H9 (cell line): ENCODE results near the gene QARS1. TPM values are rescaled to one million over a fixed set of nuclear protein-coding genes. Genes with fewer than 3 reads are reported as not detected.

Experiments
- DNase-seq: peaks from one replicate; pipeline ENCODE4 v3.0.0-alpha.2; 2017
- H2AFZ ChIP-seq: one replicate; pipeline ENCODE4 v1.6.1; 2013; ENCODE audit warnings: mild to moderate bottlenecking, low read length, control low read depth, moderate library complexity
- H2AK5ac ChIP-seq: 2 replicates; pipeline ENCODE4 v1.6.1; 2013; ENCODE audit warnings: low read length, control low read depth, mixed read lengths; ENCODE audit not compliant: insufficient read length
- H2BK120ac ChIP-seq: one replicate; pipeline ENCODE4 v1.6.1; 2013; ENCODE audit warnings: low read depth, mild to moderate bottlenecking, low read length, control low read depth, inconsistent platforms; ENCODE audit not compliant: poor library complexity, severe bottlenecking
- H2BK12ac ChIP-seq: 2 replicates; pipeline ENCODE4 v1.6.1; 2013; ENCODE audit warnings: low read length, control low read depth, mixed read lengths, low read depth; ENCODE audit not compliant: insufficient read length
- H2BK15ac ChIP-seq: 2 replicates; pipeline ENCODE4 v1.6.1; 2013; ENCODE audit warnings: low read depth, low read length, control low read depth
- H2BK20ac ChIP-seq: one replicate; pipeline ENCODE4 v1.6.1; 2013; ENCODE audit warnings: low read depth, mild to moderate bottlenecking, low read length, control low read depth, inconsistent platforms; ENCODE audit not compliant: poor library complexity, severe bottlenecking
- H2BK5ac ChIP-seq: 2 replicates; pipeline ENCODE4 v1.6.1; 2013; ENCODE audit warnings: low read length, control low read depth, mixed read lengths; ENCODE audit not compliant: insufficient read length
- H3K14ac ChIP-seq: 2 replicates; pipeline ENCODE4 v1.6.1; 2013; ENCODE audit warnings: low read length, control low read depth; ENCODE audit not compliant: insufficient read depth
- H3K18ac ChIP-seq: 2 replicates; pipeline ENCODE4 v1.6.1; 2013; ENCODE audit warnings: low read depth, mild to moderate bottlenecking, mixed read lengths, low read length, control low read depth; ENCODE audit not compliant: insufficient read length
- H3K23ac ChIP-seq: 2 replicates; pipeline ENCODE4 v1.6.1; 2013; ENCODE audit warnings: low read length, control low read depth, mixed read lengths, low read depth; ENCODE audit not compliant: insufficient read length
- H3K23me2 ChIP-seq: 2 replicates; pipeline ENCODE4 v1.6.1; 2013; ENCODE audit warnings: low read depth, mild to moderate bottlenecking, mixed read lengths, low read length, control low read depth; ENCODE audit not compliant: insufficient read length, poor library complexity, severe bottlenecking
- H3K27ac ChIP-seq: 2 replicates; pipeline ENCODE4 v1.5.1; 2013; ENCODE audit warnings: low read length, control low read depth, mixed read lengths, low read depth; ENCODE audit not compliant: insufficient read length
- H3K27me3 ChIP-seq: 2 replicates; pipeline ENCODE4 v1.6.1; 2013; ENCODE audit warnings: low read length, control low read depth, inconsistent platforms; ENCODE audit not compliant: insufficient read depth
- H3K4ac ChIP-seq: 2 replicates; pipeline ENCODE4 v1.6.1; 2013; ENCODE audit warnings: low read depth, mild to moderate bottlenecking, control low read depth, inconsistent platforms, low read length, moderate library complexity
- H3K4me1 ChIP-seq: 2 replicates; pipeline ENCODE4 v1.6.1; 2013; ENCODE audit warnings: low read length, control low read depth, inconsistent platforms; ENCODE audit not compliant: insufficient read depth
- H3K4me2 ChIP-seq: 2 replicates; pipeline ENCODE4 v1.6.1; 2013; ENCODE audit warnings: low read length, control low read depth, mixed read lengths; ENCODE audit not compliant: insufficient read length, insufficient read depth
- H3K56ac ChIP-seq: 2 replicates; pipeline ENCODE4 v1.6.1; 2013; ENCODE audit warnings: low read depth, mild to moderate bottlenecking, mixed read lengths, low read length, control low read depth; ENCODE audit not compliant: insufficient read length
- H3K79me1 ChIP-seq: 2 replicates; pipeline ENCODE4 v1.6.1; 2013; ENCODE audit warnings: low read depth, mild to moderate bottlenecking, moderate library complexity, low read length, control low read depth, inconsistent platforms; ENCODE audit not compliant: insufficient read depth, poor library complexity, severe bottlenecking
- H3K79me2 ChIP-seq: 2 replicates; pipeline ENCODE4 v1.6.1; 2013; ENCODE audit warnings: low read length, control low read depth, inconsistent platforms; ENCODE audit not compliant: insufficient read depth
- H3K9ac ChIP-seq: 2 replicates; pipeline ENCODE4 v1.6.1; 2013; ENCODE audit warnings: low read length, control low read depth, mixed read lengths; ENCODE audit not compliant: insufficient read length; ENCODE audit errors: extremely low read depth
- H3K9me3 ChIP-seq: one replicate; pipeline ENCODE4 v1.6.1; 2013; ENCODE audit warnings: low read depth, low read length, inconsistent platforms; ENCODE audit not compliant: control insufficient read depth
- H3T11ph ChIP-seq: one replicate; pipeline ENCODE4 v1.6.1; 2013; ENCODE audit warnings: mild to moderate bottlenecking, low read length, control low read depth, inconsistent platforms
- H4K20me1 ChIP-seq: one replicate; pipeline ENCODE4 v1.6.1; 2013; ENCODE audit not compliant: control insufficient read depth, insufficient read length, insufficient read depth
- H4K5ac ChIP-seq: 2 replicates; pipeline ENCODE4 v1.6.1; 2013; ENCODE audit warnings: low read depth, mild to moderate bottlenecking, mixed read lengths, low read length, control low read depth; ENCODE audit not compliant: insufficient read length
- H4K8ac ChIP-seq: replicated peaks from 2 replicates; pipeline ENCODE4 v1.6.1; 2013; ENCODE audit warnings: low read length, control low read depth, mixed read lengths, low read depth; ENCODE audit not compliant: insufficient read length
- H4K91ac ChIP-seq: 2 replicates; pipeline ENCODE4 v1.6.1; 2013; ENCODE audit warnings: low read depth, mild to moderate bottlenecking, moderate library complexity, mixed read lengths, low read length, control low read depth; ENCODE audit not compliant: insufficient read length
- H3K27ac Mint-ChIP-seq, 3 experiments: 2 replicates in 2 of 3; 3 replicates in 1 of 3; pipeline ENCODE4 v1.8.0; 2020 to 2021; ENCODE audit warnings: mixed read lengths in 3 of 3, mild to moderate bottlenecking in 1 of 3, moderate library complexity in 1 of 3
- H3K27me3 Mint-ChIP-seq: 2 replicates; pipeline ENCODE4 v1.8.0; 2021; ENCODE audit warnings: low read depth, mild to moderate bottlenecking, moderate library complexity, mixed read lengths
- H3K36me3 Mint-ChIP-seq, 3 experiments: 2 replicates in 2 of 3; 3 replicates in 1 of 3; pipeline ENCODE4 v1.8.0; 2020 to 2021; ENCODE audit warnings: low read depth in 3 of 3, mixed read lengths in 3 of 3; ENCODE audit not compliant: insufficient read depth in 1 of 3
- H3K4me1 Mint-ChIP-seq, 2 experiments: 2 replicates each; pipeline ENCODE4 v1.8.0; 2020; ENCODE audit warnings: mixed read lengths in 2 of 2
- H3K4me3 Mint-ChIP-seq, 2 experiments: 2 replicates in 1 of 2; 3 replicates in 1 of 2; pipeline ENCODE4 v1.8.0; 2020 to 2021; ENCODE audit warnings: mild to moderate bottlenecking in 2 of 2, mixed read lengths in 2 of 2, moderate library complexity in 1 of 2
- H3K9me3 Mint-ChIP-seq, 2 experiments: 2 replicates in 1 of 2; 3 replicates in 1 of 2; pipeline ENCODE4 v1.8.0; 2020; ENCODE audit warnings: mild to moderate bottlenecking in 2 of 2, mixed read lengths in 2 of 2, moderate library complexity in 1 of 2
- WGBS: extraction: QIAGEN DNeasy Blood & Tissue Kit; methylation state at CpG from one replicate; pipeline ENCODE4 v1.1.7; 2013; ENCODE audit warnings: missing lambda C conversion rate, low lambda C conversion rate, mixed read lengths; ENCODE audit not compliant: insufficient read length; ENCODE audit errors: extremely low coverage; 5-methylcytosine and 5-hydroxymethylcytosine counted together
- total RNA-seq: library from RNA; stranded (reverse); gene quantifications from 2 replicates; pipeline ENCODE4 v1.2.1, GENCODE V29; 2021
- TF ChIP-seq, protein P1 (sequence below): fragments of 200-600 bp; sonication (generic); conservative IDR thresholded peaks from 3 replicates; pipeline ENCODE4 v1.8.0; 2021; ENCODE audit warnings: antibody characterized with exemption, mild to moderate bottlenecking

The QARS1 gene
- total RNA-seq, 1 experiment from 2014 or later, result 390 TPM

DNA sequence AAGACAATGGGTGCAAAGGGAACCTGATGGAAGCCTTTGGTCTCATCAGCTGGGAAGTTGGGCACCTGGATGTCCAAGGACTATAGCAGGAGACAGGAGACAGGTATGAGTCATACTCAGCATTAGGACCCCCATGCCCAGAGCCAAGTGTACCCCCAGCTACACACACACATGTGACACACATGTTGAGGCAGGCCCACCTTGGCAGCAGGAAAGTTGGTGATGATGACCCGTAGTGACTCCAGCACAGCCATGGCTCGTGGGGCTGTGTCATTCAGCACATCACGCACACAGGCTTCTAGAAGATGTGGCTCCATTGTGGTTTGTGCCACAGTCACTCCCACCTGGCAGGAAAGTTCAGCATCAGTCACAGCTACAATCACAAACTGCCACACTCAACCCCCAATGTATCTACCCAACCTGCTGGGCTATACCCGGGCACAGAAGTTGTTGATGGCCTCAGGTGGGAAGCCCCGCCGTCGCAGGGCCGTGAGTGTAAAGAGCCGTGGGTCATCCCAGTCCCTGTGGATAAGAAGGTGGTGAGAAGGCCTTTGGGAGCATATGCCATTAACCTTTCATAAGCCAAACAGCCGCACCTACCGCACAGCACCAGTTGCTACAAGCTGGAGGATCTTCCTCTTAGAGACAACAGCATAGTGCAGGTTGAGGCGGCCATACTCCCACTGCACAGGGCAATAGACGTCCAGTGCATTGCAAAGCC lies 5.5 kb downstream of the QARS1 start:
- H3K4me3 Mint-ChIP-seq, result no peak overlapping the region
- Histone ChIP-seq H3K56ac (no peak overlapping the region), H3K23ac (no peak overlapping the region), H4K5ac (no peak overlapping the region), H2BK5ac (no peak overlapping the region), H3K4ac (no peak overlapping the region), H3K79me1 (no peaks in the 10 kb centered on the region), H2BK15ac (no peak overlapping the region), H3K27me3 (no peaks in the 10 kb centered on the region), H3K79me2 (no peaks in the 10 kb centered on the region; the same call in 1 of the 2 replicates), H3K4me2 (no peak overlapping the region), H3K27ac (no peak overlapping the region), H2BK120ac (no peak overlapping the region), H4K20me1 (no peaks in the 10 kb centered on the region), H2BK12ac (no peak overlapping the region), H3T11ph (no peak overlapping the region), H2BK20ac (no peak overlapping the region), H2AFZ (no peak overlapping the region), H3K14ac (no peak overlapping the region), H2AK5ac (no peak overlapping the region), H4K91ac (no peak overlapping the region), H4K8ac (no peak overlapping the region), H3K18ac (no peak overlapping the region), H3K9me3 (no peaks in the 10 kb centered on the region), H3K9ac (no peak overlapping the region), H3K23me2 (peaks cover 9% of the 10 kb centered on the region), H3K4me1 (peaks cover 3% of the 10 kb centered on the region; the same call in 1 of the 2 replicates)
- peaks cover 52 to 74% (median 67%) of the 10 kb centered on the region in 3 experiments for H3K36me3 Mint-ChIP-seq
- DNase-seq, result no peak
- no peaks in the 10 kb centered on the region for H3K9me3 Mint-ChIP-seq
- no peaks in the 10 kb centered on the region; the same call in 1 of the 2 replicates for H3K27me3 Mint-ChIP-seq
- H3K4me1 Mint-ChIP-seq, result peaks cover 11 to 14% of the 10 kb centered on the region in 2 experiments
- WGBS, result no CpG with 5 or more reads among the region's 13 CpGs
- H3K27ac Mint-ChIP-seq, result no peak overlapping the region
- TF ChIP-seq, protein P1, sequence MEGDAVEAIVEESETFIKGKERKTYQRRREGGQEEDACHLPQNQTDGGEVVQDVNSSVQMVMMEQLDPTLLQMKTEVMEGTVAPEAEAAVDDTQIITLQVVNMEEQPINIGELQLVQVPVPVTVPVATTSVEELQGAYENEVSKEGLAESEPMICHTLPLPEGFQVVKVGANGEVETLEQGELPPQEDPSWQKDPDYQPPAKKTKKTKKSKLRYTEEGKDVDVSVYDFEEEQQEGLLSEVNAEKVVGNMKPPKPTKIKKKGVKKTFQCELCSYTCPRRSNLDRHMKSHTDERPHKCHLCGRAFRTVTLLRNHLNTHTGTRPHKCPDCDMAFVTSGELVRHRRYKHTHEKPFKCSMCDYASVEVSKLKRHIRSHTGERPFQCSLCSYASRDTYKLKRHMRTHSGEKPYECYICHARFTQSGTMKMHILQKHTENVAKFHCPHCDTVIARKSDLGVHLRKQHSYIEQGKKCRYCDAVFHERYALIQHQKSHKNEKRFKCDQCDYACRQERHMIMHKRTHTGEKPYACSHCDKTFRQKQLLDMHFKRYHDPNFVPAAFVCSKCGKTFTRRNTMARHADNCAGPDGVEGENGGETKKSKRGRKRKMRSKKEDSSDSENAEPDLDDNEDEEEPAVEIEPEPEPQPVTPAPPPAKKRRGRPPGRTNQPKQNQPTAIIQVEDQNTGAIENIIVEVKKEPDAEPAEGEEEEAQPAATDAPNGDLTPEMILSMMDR, result no peak
